Upper lobe of right lung (tissue), 1 donor: ENCODE data around the gene SZT2. TPM values are rescaled to one million over a fixed set of nuclear protein-coding genes. Genes with fewer than 3 reads are reported as not detected.

ENCODE experiments used
- ATAC-seq: fragments of 200-7000 bp; cut with Tn5 transposase; one replicate; pipeline ENCODE4 v1.9.1; 2020; ENCODE audit warnings: mild to moderate bottlenecking, moderate library complexity
- DNase-seq: peaks from one replicate; pipeline ENCODE4 v3.0.0-alpha.2; 2020
- H3K27ac ChIP-seq: fragments of 200-600 bp; one replicate; pipeline ENCODE4 v1.8.0; 2022
- H3K27me3 ChIP-seq: fragments of 200-600 bp; one replicate; pipeline ENCODE4 v1.8.0; 2022; ENCODE audit warnings: mild to moderate bottlenecking
- H3K36me3 ChIP-seq: fragments of 200-600 bp; one replicate; pipeline ENCODE4 v1.8.0; 2022
- H3K4me1 ChIP-seq: fragments of 200-600 bp; one replicate; pipeline ENCODE4 v1.8.0; 2022
- H3K4me3 ChIP-seq: fragments of 200-600 bp; one replicate; pipeline ENCODE4 v1.8.0; 2022; ENCODE audit warnings: mild to moderate bottlenecking
- H3K9me3 ChIP-seq: fragments of 200-600 bp; one replicate; pipeline ENCODE4 v1.8.0; 2022
- CTCF ChIP-seq: fragments of 200-600 bp; IDR thresholded peaks from one replicate; pipeline ENCODE4 v1.8.0; 2022; ENCODE audit warnings: antibody characterized with exemption
- intact Hi-C: fragments of 100-400 bp; cut with DNase I; formaldehyde crosslinking; loops from one replicate; pipeline ENCODE4 v1.11.0; 2022
- total RNA-seq: library from RNA; stranded (reverse); fragmentation: NEBNext Ultra II Directional; extraction: Animal tissue kit (Norgen Biotek cat#: 25700); gene quantifications from one replicate; pipeline ENCODE4 v1.2.1, GENCODE V29; 2021
- donor health status: DM: no; HTN: yes; CAD: no; lungs with severe emphysema.

The SZT2 gene
- total RNA-seq, 1 donor from 2014 or later, result 70.4 TPM

DNA sequence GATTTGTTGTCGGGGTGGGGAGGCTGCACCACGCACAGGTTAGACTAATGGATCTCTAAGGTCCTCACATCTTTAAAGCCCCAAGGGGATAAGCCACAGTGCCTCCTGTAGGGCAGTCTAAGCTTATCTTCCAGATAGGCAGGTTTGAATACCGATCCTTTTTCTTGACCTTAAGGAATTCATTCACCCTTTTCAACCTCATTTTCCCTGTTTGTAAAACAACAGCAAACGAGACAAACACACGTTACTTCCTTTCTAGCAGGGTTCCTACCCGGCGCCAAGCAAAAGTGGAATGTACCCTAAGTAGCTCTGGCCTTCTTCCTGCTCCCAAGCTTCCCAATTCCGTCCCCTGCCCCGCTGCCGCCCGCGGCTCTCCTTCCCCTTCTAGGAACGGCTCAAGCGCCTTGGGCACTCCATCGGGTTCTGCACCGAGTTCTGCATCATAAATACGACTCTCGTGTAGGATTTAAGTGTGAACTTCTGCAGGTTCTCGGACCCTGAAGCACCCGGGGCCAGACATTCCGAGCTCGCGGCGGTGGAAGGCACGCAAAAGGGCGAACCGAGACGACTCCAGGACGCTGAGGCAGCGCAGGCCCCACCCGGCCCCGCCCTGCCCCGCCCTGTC is 31.5 kb upstream of the SZT2 start:
- DNase-seq (no peak), ATAC-seq (peak; percentile 70)
- H3K27me3 ChIP-seq, result no peaks in the 10 kb centered on the region
- H3K9me3 ChIP-seq, result no peaks in the 10 kb centered on the region
- H3K27ac ChIP-seq, result peak overlapping the region; percentile 94
- intact Hi-C loops, result loop anchor here (10.0 kb wide), 1 partner anchor 123 kb away; no protein-coding TSS in a partner anchor
- H3K36me3 ChIP-seq, result peaks cover 23% of the 10 kb centered on the region
- TF ChIP-seq CTCF, result peak; percentile 47
- peak overlapping the region; percentile 81 for H3K4me3 ChIP-seq
- peaks cover 6% of the 10 kb centered on the region for H3K4me1 ChIP-seq

- Histone ChIP-seq H3K4me3 (peak within 1 kb of the TSS; percentile 81), H3K27me3 (no peaks in the 10 kb centered on the region), H3K36me3 (peaks cover 31% of the 10 kb centered on the region), H3K4me1 (peaks cover 6% of the 10 kb centered on the region), H3K9me3 (no peaks in the 10 kb centered on the region), H3K27ac (peak within 1 kb of the TSS; percentile 94)
- intact Hi-C loops, result loop anchor here (10.0 kb wide), 1 partner anchor 124 kb away; no protein-coding TSS in a partner anchor
- no peak for TF ChIP-seq CTCF
- ATAC-seq, result peak; percentile 98
- DNase-seq, result peak; percentile 100
These were observed 30.7 kb upstream of the SZT2 start, which contains the start of gene CDC20 for GRCh38 chr1:43358746-43359693. CDC20 (plus strand) TSS chr1:43358981; CDS start chr1:43359216, 235 bp downstream.

DNA sequence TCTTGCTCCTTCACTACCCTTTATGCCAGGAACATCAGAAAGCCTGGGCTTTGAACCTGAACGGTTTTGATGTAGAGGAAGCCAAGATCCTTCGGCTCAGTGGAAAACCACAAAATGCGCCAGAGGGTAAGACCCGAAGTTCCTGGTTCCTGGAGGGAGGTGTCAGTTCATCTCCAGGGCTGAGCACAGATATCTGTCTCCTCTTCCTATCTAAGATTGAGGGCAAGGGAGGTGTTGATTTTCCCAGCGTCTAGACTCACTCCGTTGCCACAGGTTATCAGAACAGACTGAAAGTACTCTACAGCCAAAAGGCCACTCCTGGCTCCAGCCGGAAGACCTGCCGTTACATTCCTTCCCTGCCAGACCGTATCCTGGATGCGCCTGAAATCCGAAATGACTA is 30.0 kb upstream of the SZT2 start:
- Histone ChIP-seq H3K36me3 (peaks cover 37% of the 10 kb centered on the region), H3K4me3 (no peak overlapping the region), H3K27me3 (no peaks in the 10 kb centered on the region), H3K4me1 (peaks cover 6% of the 10 kb centered on the region), H3K9me3 (no peaks in the 10 kb centered on the region), H3K27ac (no peak overlapping the region)
- DNase-seq, result no peak
- intact Hi-C loops, result loop anchor here (10.0 kb wide), 1 partner anchor 125 kb away; no protein-coding TSS in a partner anchor
- ATAC-seq, result no peak
- TF ChIP-seq CTCF, result no peak

- intact Hi-C loops, result no loop called here
- ATAC-seq (no peak), DNase-seq (no peak)
- H3K4me3 ChIP-seq, result no peak overlapping the region
- no peak for TF ChIP-seq CTCF
- H3K9me3 ChIP-seq, result no peaks in the 10 kb centered on the region
- H3K27ac ChIP-seq, result no peak overlapping the region
- peaks cover 8% of the 10 kb centered on the region for H3K4me1 ChIP-seq
- no peaks in the 10 kb centered on the region for H3K27me3 ChIP-seq
- H3K36me3 ChIP-seq, result peaks cover 46% of the 10 kb centered on the region
These were observed 29.1 kb upstream of the SZT2 start for GRCh38 chr1:43360616-43361015.

DNA sequence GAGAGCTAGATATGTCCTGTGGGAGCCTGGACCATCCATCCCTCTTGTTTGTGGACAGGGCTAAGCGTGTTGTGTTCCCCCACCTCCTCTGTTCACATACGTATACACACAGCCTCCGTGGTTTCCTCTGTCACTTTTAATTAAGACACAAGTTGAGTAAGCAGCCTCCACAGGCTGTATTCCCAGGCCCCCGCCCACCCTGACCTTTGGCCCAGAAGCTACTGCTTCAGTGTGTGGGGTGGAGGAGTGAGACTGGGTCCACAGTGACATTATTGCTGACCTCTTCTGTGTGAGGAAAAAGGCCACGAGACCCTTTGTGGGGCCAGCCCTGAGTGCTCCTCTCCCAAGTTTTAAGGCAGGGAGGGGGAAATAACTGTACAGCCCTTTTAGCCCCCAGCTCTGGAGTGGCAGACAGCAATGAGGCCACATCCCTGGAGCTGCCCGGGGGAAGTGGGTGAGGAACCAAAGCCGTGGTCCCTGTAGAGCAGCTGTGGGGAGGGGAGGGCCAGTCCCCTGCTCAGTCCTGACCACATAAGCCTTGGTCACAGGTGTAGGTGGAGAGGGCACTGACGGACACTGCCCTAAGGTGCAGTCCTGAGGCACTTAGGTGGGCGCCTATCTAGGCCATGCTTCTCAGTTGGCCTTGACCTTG is 26.3 kb upstream of the SZT2 start:
- Histone ChIP-seq H3K4me1 (peaks cover 17% of the 10 kb centered on the region), H3K27me3 (no peaks in the 10 kb centered on the region), H3K27ac (no peak overlapping the region), H3K36me3 (peaks cover 46% of the 10 kb centered on the region), H3K4me3 (no peak overlapping the region), H3K9me3 (no peaks in the 10 kb centered on the region)
- DNase-seq (no peak), ATAC-seq (no peak)
- intact Hi-C loops, result no loop called here
- TF ChIP-seq CTCF, result no peak
